Progenitor cell of endocrine pancreas (in vitro differentiated cells): Measurements from ENCODE around the gene TTC32. TPM values are rescaled to one million over a fixed set of nuclear protein-coding genes. Genes with fewer than 3 reads are reported as not detected.

Source experiments
- DNase-seq: peaks from one replicate; pipeline ENCODE4 v3.0.0; 2021; ENCODE audit warnings: low spot score; ENCODE audit not compliant: unreplicated experiment
- H3K27ac Mint-ChIP-seq: 2 replicates; pipeline ENCODE4 v1.8.0; 2021; ENCODE audit warnings: mild to moderate bottlenecking, moderate library complexity, mixed read lengths
- H3K27me3 Mint-ChIP-seq: 2 replicates; pipeline ENCODE4 v1.8.0; 2021; ENCODE audit warnings: mixed read lengths
- H3K36me3 Mint-ChIP-seq: 2 replicates; pipeline ENCODE4 v1.8.0; 2022; ENCODE audit warnings: mixed read lengths; ENCODE audit not compliant: insufficient read depth
- H3K4me1 Mint-ChIP-seq: 2 replicates; pipeline ENCODE4 v1.8.0; 2021; ENCODE audit warnings: low read depth, mixed read lengths
- H3K4me3 Mint-ChIP-seq: 2 replicates; pipeline ENCODE4 v1.8.0; 2021; ENCODE audit warnings: low read depth, mild to moderate bottlenecking, moderate library complexity, mixed read lengths
- H3K9me3 Mint-ChIP-seq: 2 replicates; pipeline ENCODE4 v1.8.0; 2021; ENCODE audit warnings: low read depth, mixed read lengths
- long read RNA-seq: library from polyadenylated mRNA; unstranded; transcript quantifications from one replicate; pipeline ENCODE4 v2.0.0, GENCODE V29; 2020
- total RNA-seq: library from RNA; stranded (reverse); gene quantifications from 2 replicates; pipeline ENCODE4 v1.2.1, GENCODE V29; 2021
- TF ChIP-seq, protein P1 (sequence below): fragments of 200-600 bp; sonication (generic); IDR thresholded peaks from one replicate; pipeline ENCODE4 v1.5.0; 2021; ENCODE audit warnings: antibody characterized with exemption, mild to moderate bottlenecking; ENCODE audit not compliant: unreplicated experiment

Gene TTC32
- 13.2 and 15.6 TPM in 2 replicates for total RNA-seq
- long read RNA-seq, partial matches to known transcripts: 0 of 9 reads
- long read RNA-seq, other reads (novel, unspliced or antisense): 7 of 9 reads

DNA sequence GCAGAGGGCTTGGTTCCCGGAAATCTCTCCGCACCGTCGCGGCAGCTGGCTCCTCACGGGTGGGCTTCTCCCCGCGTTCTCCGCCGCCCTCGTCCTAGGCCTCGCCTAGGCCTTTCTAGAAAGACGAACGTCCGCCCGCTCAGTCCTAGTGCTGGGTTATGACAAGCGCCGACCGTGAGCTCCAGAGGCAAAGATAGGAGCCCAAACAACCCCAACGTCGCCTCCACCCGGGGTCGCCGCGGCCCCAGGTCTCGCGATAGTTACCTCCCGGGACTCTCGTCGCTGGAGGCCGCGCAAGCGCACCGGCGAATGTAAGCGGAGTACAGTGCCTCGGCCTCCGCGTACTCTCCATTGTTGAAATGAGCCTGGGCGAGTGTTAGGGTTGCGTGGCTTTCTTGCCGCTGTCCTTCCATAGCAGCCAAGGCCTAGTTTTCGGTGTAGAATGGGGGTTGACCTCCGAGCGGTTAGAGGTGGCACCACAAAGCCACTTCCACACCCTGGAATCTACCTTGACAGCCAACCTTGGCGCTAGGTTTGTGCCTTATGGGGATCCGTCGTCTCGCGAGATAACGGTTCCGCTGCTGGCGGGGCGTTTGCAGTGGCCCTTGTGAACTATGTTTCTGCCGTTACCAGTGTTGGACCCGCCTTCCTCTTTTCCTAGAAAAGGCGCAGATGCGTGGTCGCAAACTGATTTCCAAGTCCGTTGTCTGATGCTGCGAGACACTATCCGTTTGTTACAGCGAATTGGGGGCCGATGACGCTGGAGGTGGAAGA is at the start of gene TTC32:
TSS of gene TTC32 (minus strand) at position 542 of the 774 bp plus-strand sequence. CDS start at position 413, 129 bp downstream.
- Mint-ChIP-seq H3K27ac (peak within 1 kb of the TSS; percentile 100), H3K9me3 (no peaks in the 10 kb centered on the region), H3K36me3 (no peaks in the 10 kb centered on the region), H3K4me3 (peak within 1 kb of the TSS; percentile 99), H3K4me1 (peaks cover 25% of the 10 kb centered on the region), H3K27me3 (no peaks in the 10 kb centered on the region)
- TF ChIP-seq, protein P1, sequence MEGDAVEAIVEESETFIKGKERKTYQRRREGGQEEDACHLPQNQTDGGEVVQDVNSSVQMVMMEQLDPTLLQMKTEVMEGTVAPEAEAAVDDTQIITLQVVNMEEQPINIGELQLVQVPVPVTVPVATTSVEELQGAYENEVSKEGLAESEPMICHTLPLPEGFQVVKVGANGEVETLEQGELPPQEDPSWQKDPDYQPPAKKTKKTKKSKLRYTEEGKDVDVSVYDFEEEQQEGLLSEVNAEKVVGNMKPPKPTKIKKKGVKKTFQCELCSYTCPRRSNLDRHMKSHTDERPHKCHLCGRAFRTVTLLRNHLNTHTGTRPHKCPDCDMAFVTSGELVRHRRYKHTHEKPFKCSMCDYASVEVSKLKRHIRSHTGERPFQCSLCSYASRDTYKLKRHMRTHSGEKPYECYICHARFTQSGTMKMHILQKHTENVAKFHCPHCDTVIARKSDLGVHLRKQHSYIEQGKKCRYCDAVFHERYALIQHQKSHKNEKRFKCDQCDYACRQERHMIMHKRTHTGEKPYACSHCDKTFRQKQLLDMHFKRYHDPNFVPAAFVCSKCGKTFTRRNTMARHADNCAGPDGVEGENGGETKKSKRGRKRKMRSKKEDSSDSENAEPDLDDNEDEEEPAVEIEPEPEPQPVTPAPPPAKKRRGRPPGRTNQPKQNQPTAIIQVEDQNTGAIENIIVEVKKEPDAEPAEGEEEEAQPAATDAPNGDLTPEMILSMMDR: no peak
- DNase-seq: peak; percentile 87

DNA sequence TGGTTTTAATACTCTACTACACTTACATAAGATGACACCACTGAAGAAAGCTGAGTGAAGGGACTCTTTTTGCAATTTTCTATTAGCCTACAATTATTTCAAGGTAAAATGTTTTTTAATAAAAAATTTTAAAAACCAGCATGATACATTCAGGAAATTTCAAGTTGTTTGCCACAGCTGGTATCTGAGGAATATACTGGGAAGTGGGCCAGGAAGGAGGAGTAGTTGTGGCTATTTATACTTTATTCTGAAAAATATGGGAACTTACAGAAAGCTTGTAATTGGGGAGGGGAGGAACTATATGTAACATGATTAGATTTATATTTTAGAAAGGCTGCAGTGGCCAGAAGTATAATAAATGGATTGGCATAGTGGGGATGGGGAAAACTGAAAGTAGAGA is 47.3 kb upstream of the TTC32 start:
- DNase-seq: no peak
- peaks cover 23% of the 10 kb centered on the region for H3K27me3 Mint-ChIP-seq
- no peak overlapping the region for H3K4me3 Mint-ChIP-seq
- no peaks in the 10 kb centered on the region for H3K9me3 Mint-ChIP-seq
- H3K36me3 Mint-ChIP-seq: peaks cover 19% of the 10 kb centered on the region
- TF ChIP-seq, protein P1: no peak
- no peak overlapping the region for H3K27ac Mint-ChIP-seq
- H3K4me1 Mint-ChIP-seq: peaks cover 6% of the 10 kb centered on the region

DNA sequence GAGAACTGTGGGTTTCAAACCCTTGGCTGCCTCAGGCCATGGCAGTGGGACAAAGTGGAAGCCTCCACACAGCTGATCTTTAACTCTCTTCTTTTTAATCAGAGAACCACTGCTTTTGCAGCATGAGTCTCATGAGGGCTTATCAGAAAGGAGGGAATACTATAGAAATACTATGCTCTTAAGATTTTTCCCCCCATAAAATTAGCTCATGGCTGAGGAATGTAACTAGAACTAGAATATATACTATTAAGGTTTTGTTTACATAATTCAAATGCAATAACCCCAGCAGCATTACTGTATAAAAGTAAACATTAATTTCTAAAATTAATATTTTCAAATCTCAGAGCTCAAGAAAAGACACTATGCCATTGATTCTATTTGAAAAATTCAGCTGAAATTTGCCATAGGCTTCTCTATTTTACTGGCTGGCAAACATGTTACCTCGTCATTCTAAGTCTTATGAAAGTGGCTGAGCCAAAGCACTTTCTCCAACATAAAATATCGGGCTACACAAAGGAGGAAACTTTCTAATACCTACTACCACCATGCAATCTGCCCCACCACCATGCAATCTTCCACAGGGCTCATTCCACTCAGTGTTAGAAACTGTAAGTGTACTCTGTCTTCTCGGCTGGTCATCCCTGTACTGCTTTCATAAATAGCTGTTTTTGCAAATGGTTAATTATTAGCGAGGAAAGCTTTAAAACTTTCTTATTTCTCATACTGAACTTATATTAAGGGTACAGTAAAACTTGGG is 45.6 kb upstream of the TTC32 start:
- H3K27ac Mint-ChIP-seq: no peak overlapping the region
- H3K4me1 Mint-ChIP-seq: peaks cover 17% of the 10 kb centered on the region
- TF ChIP-seq, protein P1: no peak
- H3K4me3 Mint-ChIP-seq: no peak overlapping the region
- H3K36me3 Mint-ChIP-seq: peaks cover 15% of the 10 kb centered on the region
- H3K27me3 Mint-ChIP-seq: peaks cover 29% of the 10 kb centered on the region
- DNase-seq: no peak
- no peaks in the 10 kb centered on the region for H3K9me3 Mint-ChIP-seq

DNA sequence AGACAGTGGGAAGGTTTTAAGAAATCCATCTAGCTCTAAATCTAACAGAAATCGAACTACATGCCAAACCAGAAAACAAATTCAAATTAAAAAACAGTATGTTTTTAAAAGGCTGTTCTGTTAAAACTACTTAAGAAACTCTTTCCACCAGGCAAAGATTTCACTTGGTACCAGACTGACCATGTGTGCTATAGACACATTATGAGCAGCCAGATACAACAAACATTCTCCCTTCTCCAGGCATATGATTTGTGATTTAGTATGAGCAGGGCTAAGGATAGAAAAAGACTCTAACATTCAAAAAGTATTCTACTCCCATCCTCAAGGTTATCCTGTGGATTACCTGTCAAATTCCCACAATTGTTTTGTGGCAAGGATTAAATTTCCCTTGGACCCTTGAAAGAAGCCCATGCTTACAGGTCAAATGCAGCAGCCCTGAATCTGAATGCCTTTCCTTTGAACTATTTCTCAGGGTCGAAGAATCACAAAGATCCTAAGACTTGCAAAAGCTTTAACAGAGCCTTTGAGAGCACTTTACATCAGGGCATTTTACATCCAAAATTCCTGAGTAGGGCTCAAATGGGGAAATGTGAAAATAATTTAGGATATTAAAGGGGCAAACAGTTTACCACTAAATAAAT is 42.5 kb upstream of the TTC32 start:
- Mint-ChIP-seq H3K27ac (no peak overlapping the region), H3K4me3 (no peak overlapping the region), H3K36me3 (peaks cover 13% of the 10 kb centered on the region), H3K9me3 (no peaks in the 10 kb centered on the region), H3K27me3 (peaks cover 43% of the 10 kb centered on the region), H3K4me1 (peaks cover 20% of the 10 kb centered on the region)
- TF ChIP-seq, protein P1: no peak
- no peak for DNase-seq

DNA sequence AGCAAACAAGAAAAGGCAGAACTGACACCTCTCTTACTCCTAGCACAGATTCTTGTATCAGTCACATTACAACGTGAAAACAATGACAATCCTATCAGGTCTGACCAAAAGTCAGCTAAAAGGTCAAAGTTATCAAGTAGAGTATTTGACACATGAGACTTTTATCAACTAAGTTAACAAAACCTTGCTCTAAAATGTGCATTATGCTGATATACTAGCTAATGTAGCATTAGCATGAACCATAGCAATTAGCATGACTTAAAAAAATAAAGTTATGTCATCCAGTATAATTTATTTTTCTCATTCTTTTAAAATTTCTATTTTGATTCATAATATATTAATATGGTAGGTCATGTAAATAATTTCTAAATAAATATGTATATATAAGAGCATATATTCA is 41.4 kb upstream of the TTC32 start:
- DNase-seq: no peak
- H3K27ac Mint-ChIP-seq: no peak overlapping the region
- peaks cover 15% of the 10 kb centered on the region for H3K36me3 Mint-ChIP-seq
- H3K27me3 Mint-ChIP-seq: peaks cover 44% of the 10 kb centered on the region
- H3K9me3 Mint-ChIP-seq: no peaks in the 10 kb centered on the region
- H3K4me3 Mint-ChIP-seq: no peak overlapping the region
- TF ChIP-seq, protein P1: no peak
- peaks cover 20% of the 10 kb centered on the region for H3K4me1 Mint-ChIP-seq
